ENCODE data around the gene PSMD5.

GRCh38 chr9:120879446-120879845 is 36.7 kb upstream of the PSMD5 start:
- no peak for TF ChIP-seq CTCF (IDR thresholded peaks at IDR 0.05)
- no peak for TF ChIP-seq EP300 (IDR thresholded peaks at IDR 0.05)

Measured in suprapubic skin (tissue), 3 donors.